Fibroblast of lung (primary cell): ENCODE results near the gene NT5DC1. TPM values are rescaled to one million over a fixed set of nuclear protein-coding genes. Genes with fewer than 3 reads are reported as not detected.
A peak's percentile ranks its signal among the peaks of the same experiment; 100 is the strongest.
"Not testable (repeated sequence)": the region's sequence is repeated elsewhere in the genome, so short reads cannot be mapped to it uniquely, and the experiment has no call there.

Experiments used
- DNase-seq, 2 donors: peaks; one replicate each; pipeline versions ENCODE4 v3.0.0 to v3.0.0-alpha.2; 2010; ENCODE audit warnings: low read depth in 2 of 2
- H2AFZ ChIP-seq: 2 replicates; pipeline ENCODE4 v1.5.1; 2012; ENCODE audit warnings: low read length, control low read depth, inconsistent platforms
- H3K27ac ChIP-seq: 2 replicates; pipeline ENCODE4 v1.5.1; 2011; ENCODE audit warnings: low read length, control low read depth; ENCODE audit not compliant: insufficient read depth
- H3K27me3 ChIP-seq: 2 replicates; pipeline ENCODE4 v1.5.1; 2011; ENCODE audit warnings: mild to moderate bottlenecking, low read length; ENCODE audit not compliant: control insufficient read depth, insufficient read depth
- H3K36me3 ChIP-seq: 2 replicates; pipeline ENCODE4 v1.5.1; 2011; ENCODE audit warnings: low read length; ENCODE audit not compliant: control insufficient read depth, insufficient read depth
- H3K4me1 ChIP-seq: 2 replicates; pipeline ENCODE4 v1.5.1; 2011; ENCODE audit warnings: low read length; ENCODE audit not compliant: control insufficient read depth, insufficient read depth; ENCODE audit errors: extremely low read depth
- H3K4me2 ChIP-seq: 2 replicates; pipeline ENCODE4 v1.5.1; 2011; ENCODE audit warnings: low read length, control low read depth; ENCODE audit not compliant: insufficient read depth; ENCODE audit errors: extremely low read depth
- H3K4me3 ChIP-seq, 4 experiments: fragments of 200-600 bp in 1 of 4; sonication (generic) in 1 of 4; replicated peaks in 1 of 4; 2 replicates each; pipeline ENCODE4 v1.5.1; 2011 to 2016; ENCODE audit warnings: low read length in 4 of 4, low read depth in 3 of 4, mild to moderate bottlenecking in 3 of 4, control low read depth in 2 of 4, inconsistent platforms in 1 of 4, mixed read lengths in 1 of 4; ENCODE audit not compliant: insufficient read depth in 1 of 4; ENCODE audit errors: control extremely low read depth in 1 of 4
- H3K79me2 ChIP-seq: 2 replicates; pipeline ENCODE4 v1.5.1; 2012; ENCODE audit warnings: mild to moderate bottlenecking, low read length, inconsistent platforms; ENCODE audit not compliant: control insufficient read depth, insufficient read depth
- H3K9ac ChIP-seq: 2 replicates; pipeline ENCODE4 v1.5.1; 2011; ENCODE audit warnings: mild to moderate bottlenecking, low read length, control low read depth; ENCODE audit not compliant: insufficient read depth
- H3K9me3 ChIP-seq: 2 replicates; pipeline ENCODE4 v1.5.1; 2012; ENCODE audit warnings: low read depth, low read length; ENCODE audit not compliant: control insufficient read depth, insufficient read depth
- H4K20me1 ChIP-seq: 2 replicates; pipeline ENCODE4 v1.5.1; 2011; ENCODE audit warnings: low read length; ENCODE audit not compliant: control insufficient read depth, insufficient read depth; ENCODE audit errors: extremely low read depth
- EZH2 ChIP-seq: IDR thresholded peaks from 2 replicates; pipeline ENCODE4 v1.5.1; 2012; ENCODE audit warnings: low read length, control low read depth, mild to moderate bottlenecking; ENCODE audit errors: missing control alignments
- polyA plus RNA-seq, 2 donors: library from polyadenylated mRNA; depleted of rRNA in 1 of 2; stranded (reverse) in 1 of 2; unstranded in 1 of 2; fragments of >200 nt; gene quantifications; 2 replicates each; pipeline ENCODE4 v1.2.1, GENCODE V29; 2011 to 2012; ENCODE audit warnings: missing spikeins in 1 of 2
- total RNA-seq: library from RNA; depleted of rRNA; stranded (reverse); fragments of >200 nt; gene quantifications from 2 replicates; pipeline ENCODE4 v1.2.1, GENCODE V29; 2014
- TF ChIP-seq, protein P1 (sequence below), 2 donors: IDR thresholded peaks in 1 of 2; conservative IDR thresholded peaks in 1 of 2; 1 replicate in 1 of 2; 2 replicates in 1 of 2; pipeline ENCODE4 v1.5.1; 2011 to 2012; ENCODE audit warnings: low read length in 2 of 2, control low read depth in 1 of 2, inconsistent platforms in 1 of 2, low read depth in 1 of 2, mild to moderate bottlenecking in 1 of 2

NT5DC1 gene
- total and polyA plus RNA-seq, 2 donors (not counting 1 experiment from before 2014, with no cell fraction given) = 8.1 to 17.9 TPM

DNA sequence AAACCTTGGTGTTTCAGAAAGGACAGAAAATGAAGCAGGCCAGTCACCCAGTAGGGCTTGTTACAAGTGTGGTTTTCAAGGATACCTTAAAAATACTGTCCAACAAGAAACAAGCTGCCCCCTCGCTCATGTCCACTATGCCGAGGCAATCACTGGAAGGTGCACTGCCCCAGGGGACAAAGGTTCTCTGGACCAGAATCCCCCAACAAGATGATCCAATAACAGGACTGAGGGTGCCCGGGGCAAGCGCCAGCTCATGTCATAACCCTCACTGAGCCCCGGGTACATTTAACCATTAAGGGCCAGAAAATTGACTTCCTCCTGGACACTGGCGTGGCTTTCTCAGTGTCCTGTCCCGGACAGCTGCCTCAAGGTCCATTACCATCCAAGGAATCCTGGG, 6.6 kb upstream of the NT5DC1 start:
- Histone ChIP-seq H3K9me3 (no peaks in the 10 kb centered on the region), H3K27me3 (no peaks in the 10 kb centered on the region), H3K4me2 (no peak overlapping the region), H3K4me3 (no peak overlapping the region), H3K79me2 (no peaks in the 10 kb centered on the region), H2AFZ (no peak overlapping the region), H3K9ac (no peak overlapping the region), H4K20me1 (no peaks in the 10 kb centered on the region), H3K36me3 (no peaks in the 10 kb centered on the region), H3K27ac (no peak overlapping the region), H3K4me1 (no peaks in the 10 kb centered on the region)
- TF ChIP-seq EZH2 = no peak
- TF ChIP-seq, protein P1, sequence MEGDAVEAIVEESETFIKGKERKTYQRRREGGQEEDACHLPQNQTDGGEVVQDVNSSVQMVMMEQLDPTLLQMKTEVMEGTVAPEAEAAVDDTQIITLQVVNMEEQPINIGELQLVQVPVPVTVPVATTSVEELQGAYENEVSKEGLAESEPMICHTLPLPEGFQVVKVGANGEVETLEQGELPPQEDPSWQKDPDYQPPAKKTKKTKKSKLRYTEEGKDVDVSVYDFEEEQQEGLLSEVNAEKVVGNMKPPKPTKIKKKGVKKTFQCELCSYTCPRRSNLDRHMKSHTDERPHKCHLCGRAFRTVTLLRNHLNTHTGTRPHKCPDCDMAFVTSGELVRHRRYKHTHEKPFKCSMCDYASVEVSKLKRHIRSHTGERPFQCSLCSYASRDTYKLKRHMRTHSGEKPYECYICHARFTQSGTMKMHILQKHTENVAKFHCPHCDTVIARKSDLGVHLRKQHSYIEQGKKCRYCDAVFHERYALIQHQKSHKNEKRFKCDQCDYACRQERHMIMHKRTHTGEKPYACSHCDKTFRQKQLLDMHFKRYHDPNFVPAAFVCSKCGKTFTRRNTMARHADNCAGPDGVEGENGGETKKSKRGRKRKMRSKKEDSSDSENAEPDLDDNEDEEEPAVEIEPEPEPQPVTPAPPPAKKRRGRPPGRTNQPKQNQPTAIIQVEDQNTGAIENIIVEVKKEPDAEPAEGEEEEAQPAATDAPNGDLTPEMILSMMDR (conservative IDR thresholded peaks at IDR 0.05 in 1 of 2, IDR thresholded peaks at IDR 0.05 in 1 of 2; ENCODE audit: low read depth in 1 of 2, low read length in 2 of 2) = no peak
- DNase-seq = peak in 1 of 2 donors; percentile 23

DNA sequence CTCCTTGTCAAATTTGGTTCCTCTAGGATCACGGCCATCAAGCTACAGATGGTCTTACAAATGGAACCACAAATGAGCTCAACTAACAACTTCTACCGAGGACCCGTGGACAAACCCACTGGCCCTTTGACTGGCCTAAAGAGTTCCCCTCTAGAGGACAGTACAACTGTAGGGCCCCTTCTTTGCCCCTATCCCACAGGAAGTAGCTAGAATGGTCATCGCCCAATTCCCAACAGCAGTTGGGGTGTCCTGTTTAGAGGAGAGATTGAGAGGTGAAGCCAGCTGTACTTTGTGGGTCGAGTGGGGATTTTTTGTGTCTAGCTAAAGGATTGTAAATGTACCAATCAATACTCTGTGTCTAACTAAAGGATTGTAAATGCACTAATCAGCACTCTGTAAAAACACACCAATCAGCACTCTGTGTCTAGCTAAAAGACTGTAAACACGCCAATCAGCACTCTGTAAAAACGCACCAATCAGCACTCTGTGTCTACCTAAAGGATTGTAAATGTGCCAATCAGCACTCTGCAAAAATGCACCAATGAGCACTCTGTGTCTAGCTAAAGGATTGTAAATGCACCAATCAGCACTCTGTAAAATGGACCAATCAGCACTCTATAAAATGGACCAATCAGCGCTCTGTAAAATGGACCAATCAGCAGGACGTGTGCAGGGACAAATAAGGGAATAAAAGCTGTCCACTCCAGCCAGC, 4.4 kb upstream of the NT5DC1 start:
- H3K9ac ChIP-seq, H3K4me2 ChIP-seq, DNase-seq, H3K4me1 ChIP-seq, H3K27me3 ChIP-seq, H3K4me3 ChIP-seq, H3K27ac ChIP-seq, H3K79me2 ChIP-seq, H3K36me3 ChIP-seq, H2AFZ ChIP-seq, H3K9me3 ChIP-seq, H4K20me1 ChIP-seq: not testable (repeated sequence)

DNA sequence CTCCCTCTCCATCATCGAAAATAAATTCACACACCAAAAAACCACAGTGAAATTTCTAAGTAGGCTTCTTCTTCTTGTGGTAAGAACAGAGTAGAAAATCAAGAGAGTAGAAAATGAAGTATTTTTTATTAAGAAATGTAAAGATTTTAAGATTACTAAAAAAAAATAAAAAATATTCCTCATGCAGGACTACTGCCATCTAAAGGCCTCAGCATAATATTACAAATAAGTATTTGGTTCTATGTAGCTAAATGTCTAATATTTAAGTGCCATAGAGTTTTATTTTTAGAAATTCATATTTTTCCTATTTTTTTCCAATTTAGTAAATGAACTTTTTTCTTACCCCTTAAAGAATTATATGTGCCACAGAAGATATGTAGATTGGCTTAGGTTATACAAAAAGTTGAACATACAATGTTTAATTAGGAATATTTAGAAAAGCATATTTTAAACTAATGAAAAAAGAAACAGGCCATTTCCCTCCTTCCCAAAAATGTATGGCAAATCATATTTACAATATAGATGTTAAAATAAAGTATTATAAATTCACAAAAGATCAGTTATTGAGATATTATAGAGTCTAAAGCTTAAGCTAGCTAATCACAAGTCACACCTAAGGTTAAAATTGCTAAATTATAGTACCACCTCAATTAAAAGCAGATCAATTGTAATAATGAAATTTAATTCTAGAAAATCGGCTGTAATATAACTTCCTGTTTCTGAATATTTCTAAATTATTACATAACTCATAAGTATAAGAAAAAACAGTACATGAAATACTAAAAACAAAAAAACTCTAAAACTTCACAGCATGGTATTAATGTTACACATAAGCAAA, 3.5 kb upstream of the NT5DC1 start:
- Histone ChIP-seq H3K36me3 (no peaks in the 10 kb centered on the region), H2AFZ (no peak overlapping the region), H3K79me2 (no peaks in the 10 kb centered on the region), H3K4me2 (no peak overlapping the region), H4K20me1 (no peaks in the 10 kb centered on the region), H3K4me1 (peaks cover 2% of the 10 kb centered on the region), H3K4me3 (no peak overlapping the region), H3K9ac (no peak overlapping the region), H3K9me3 (no peaks in the 10 kb centered on the region), H3K27ac (no peak overlapping the region), H3K27me3 (no peaks in the 10 kb centered on the region)
- peak in 1 of 2 donors; percentile 62 for DNase-seq
- TF ChIP-seq, protein P1 (conservative IDR thresholded peaks at IDR 0.05 in 1 of 2, IDR thresholded peaks at IDR 0.05 in 1 of 2; ENCODE audit: low read depth in 1 of 2, low read length in 2 of 2) = peak; percentile 11 to 46
- no peak for TF ChIP-seq EZH2
